IMR-90 (cell line): Measurements from ENCODE around the gene MEX3A. TPM values are rescaled to one million over a fixed set of nuclear protein-coding genes. Genes with fewer than 3 reads are reported as not detected.
A peak's percentile ranks its signal among the peaks of the same experiment; 100 is the strongest.

Experiments
- ATAC-seq: fragments of 200-7000 bp; cut with Tn5 transposase; 2 replicates; pipeline ENCODE4 v1.9.1; 2020; ENCODE audit warnings: low read depth, mild to moderate bottlenecking, moderate library complexity
- BruUV-seq: library from RNA; stranded (reverse); fragments of 400-500 nt; replicated peaks from 2 replicates; lab custom pipeline; 2021; lab: Mats Ljungman, UMichigan
- CTCF ChIA-PET: fragments of 300-600 bp; formaldehyde crosslinking; extraction: SDS; loops from one replicate; lab custom pipeline; 2021; ENCODE audit warnings: antibody characterized with exemption; lab: Yijun Ruan, JAX
- POLR2A ChIA-PET: fragments of 300-600 bp; sonication (Branson Sonifier 250); formaldehyde crosslinking; loops from one replicate; lab custom pipeline; 2022; ENCODE audit warnings: antibody characterized with exemption; ENCODE audit not compliant: unreplicated experiment; lab: Charles Lee
- DNase-seq: peaks from one replicate; pipeline ENCODE4 v3.0.0; 2013
- H2AFZ ChIP-seq: replicated peaks from 2 replicates; pipeline ENCODE3; 2013; ENCODE audit warnings: low read length, mild to moderate bottlenecking; ENCODE audit not compliant: poor library complexity
- H2AK5ac ChIP-seq: 2 replicates; pipeline ENCODE4 v1.6.1; 2013; ENCODE audit warnings: low read depth, low read length, inconsistent platforms
- H2AK9ac ChIP-seq: replicated peaks from 2 replicates; pipeline ENCODE3; 2013; ENCODE audit warnings: mild to moderate bottlenecking, low read depth, low read length, moderate library complexity; ENCODE audit not compliant: poor library complexity
- H2BK120ac ChIP-seq: 2 replicates; pipeline ENCODE4 v1.6.1; 2013; ENCODE audit warnings: low read depth, low read length, inconsistent platforms
- H2BK15ac ChIP-seq: 3 replicates; pipeline ENCODE4 v1.6.1; 2013; ENCODE audit warnings: low read depth, low read length, inconsistent platforms
- H2BK20ac ChIP-seq: 2 replicates; pipeline ENCODE4 v1.6.1; 2013; ENCODE audit warnings: low read depth, mild to moderate bottlenecking, inconsistent platforms, low read length, moderate library complexity
- H2BK5ac ChIP-seq: 2 replicates; pipeline ENCODE4 v1.6.1; 2013; ENCODE audit warnings: mild to moderate bottlenecking, low read depth, low read length, inconsistent platforms; ENCODE audit not compliant: poor library complexity, severe bottlenecking
- H3K14ac ChIP-seq: replicated peaks from 2 replicates; pipeline ENCODE4 v1.6.1; 2013; ENCODE audit warnings: low read depth, low read length, inconsistent platforms
- H3K18ac ChIP-seq: 2 replicates; pipeline ENCODE4 v1.6.1; 2013; ENCODE audit warnings: low read depth, low read length, control low read depth
- H3K23ac ChIP-seq: 2 replicates; pipeline ENCODE4 v1.6.1; 2013; ENCODE audit warnings: low read depth, low read length, inconsistent platforms
- H3K27ac ChIP-seq: 2 replicates; pipeline ENCODE4 v1.5.1; 2013; ENCODE audit warnings: mild to moderate bottlenecking, control low read depth, low read length; ENCODE audit not compliant: insufficient read depth
- H3K27me3 ChIP-seq: 2 replicates; pipeline ENCODE4 v1.6.1; 2013; ENCODE audit warnings: low read length; ENCODE audit not compliant: control insufficient read depth, insufficient read depth
- H3K36me3 ChIP-seq: 2 replicates; pipeline ENCODE4 v1.6.1; 2013; ENCODE audit warnings: low read length, mixed read lengths; ENCODE audit not compliant: control insufficient read depth, insufficient read depth
- H3K4ac ChIP-seq: 2 replicates; pipeline ENCODE4 v1.6.1; 2013; ENCODE audit warnings: low read depth, low read length, inconsistent platforms
- H3K4me1 ChIP-seq: 2 replicates; pipeline ENCODE4 v1.6.1; 2013; ENCODE audit warnings: low read length, mixed read lengths; ENCODE audit not compliant: control insufficient read depth, insufficient read depth
- H3K4me2 ChIP-seq: 2 replicates; pipeline ENCODE4 v1.6.1; 2013; ENCODE audit warnings: low read depth, mild to moderate bottlenecking, control low read depth, low read length, moderate library complexity
- H3K4me3 ChIP-seq: 2 replicates; pipeline ENCODE4 v1.5.1; 2013; ENCODE audit warnings: low read depth, mild to moderate bottlenecking, control low read depth, low read length, moderate library complexity; ENCODE audit not compliant: insufficient read depth
- H3K56ac ChIP-seq: 2 replicates; pipeline ENCODE4 v1.6.1; 2013; ENCODE audit warnings: low read length, inconsistent platforms; ENCODE audit not compliant: insufficient read depth; ENCODE audit errors: extremely low read depth
- H3K79me1 ChIP-seq, 2 experiments: 2 replicates each; pipeline ENCODE4 v1.6.1; 2013; ENCODE audit warnings: low read length in 2 of 2, inconsistent platforms in 1 of 2, low read depth in 1 of 2
- H3K9ac ChIP-seq: 2 replicates; pipeline ENCODE4 v1.6.1; 2013; ENCODE audit warnings: low read depth, low read length, control low read depth
- H3K9me1 ChIP-seq: 2 replicates; pipeline ENCODE4 v1.6.1; 2013; ENCODE audit warnings: low read length, inconsistent platforms; ENCODE audit not compliant: insufficient read depth
- H3K9me3 ChIP-seq: 2 replicates; pipeline ENCODE4 v1.6.1; 2013; ENCODE audit warnings: low read length; ENCODE audit not compliant: control insufficient read depth, insufficient read depth
- H4K20me1 ChIP-seq: 2 replicates; pipeline ENCODE4 v1.6.1; 2013; ENCODE audit warnings: low read length, inconsistent platforms; ENCODE audit not compliant: insufficient read depth
- H4K5ac ChIP-seq: 2 replicates; pipeline ENCODE4 v1.6.1; 2013; ENCODE audit warnings: mild to moderate bottlenecking, low read depth, low read length, control low read depth
- H4K8ac ChIP-seq, 2 experiments: 2 replicates each; pipeline ENCODE4 v1.6.1; 2013; ENCODE audit warnings: low read depth in 2 of 2, low read length in 2 of 2, control low read depth in 1 of 2, inconsistent platforms in 1 of 2
- H4K91ac ChIP-seq: 2 replicates; pipeline ENCODE4 v1.6.1; 2013; ENCODE audit warnings: low read depth, low read length, inconsistent platforms; ENCODE audit not compliant: insufficient read depth
- CHD1 ChIP-seq: IDR thresholded peaks from 2 replicates; pipeline ENCODE4 v1.6.1; 2012; ENCODE audit warnings: low read depth, low read length, improper control_type of control experiment
- MAFK ChIP-seq: IDR thresholded peaks from 2 replicates; pipeline ENCODE4 v1.6.1; 2012; ENCODE audit warnings: low read depth, low read length, improper control_type of control experiment
- RAD21 ChIP-seq: IDR thresholded peaks from 2 replicates; pipeline ENCODE4 v1.6.1; 2012; ENCODE audit warnings: low read length, improper control_type of control experiment
- WGBS, 2 experiments: methylation state at CpG; one replicate each; pipeline versions ENCODE4 v1.1.5 to v1.1.7; 2013; ENCODE audit warnings: missing lambda C conversion rate in 2 of 2; ENCODE audit not compliant: insufficient read length in 1 of 2; ENCODE audit errors: extremely low coverage in 2 of 2; 5-methylcytosine and 5-hydroxymethylcytosine counted together
- dilution Hi-C: fragments of 300-500 bp; cut with HindIII; formaldehyde crosslinking; loops from one replicate; pipeline ENCODE4 v1.14.3; 2018; ENCODE audit warnings: low sequenced_read_pairs; ENCODE audit not compliant: unreplicated experiment
- in situ Hi-C: fragments of 300-500 bp; cut with MboI; formaldehyde crosslinking; loops from 3 replicates; pipeline ENCODE4 v1.14.3; 2019; ENCODE audit warnings: low sequenced_read_pairs, inconsistent platforms, mixed read lengths
- intact Hi-C: fragments of 100-400 bp; cut with micrococcal nuclease; formaldehyde crosslinking; loops from 2 replicates; pipeline ENCODE4 v1.10.0; 2022
- polyA plus RNA-seq, 3 experiments: library from polyadenylated mRNA; depleted of rRNA; stranded (reverse); fragments of >200 nt; gene quantifications; 2 replicates each; pipeline ENCODE4 v1.2.3, GENCODE V29; 2012; ENCODE audit warnings: low replicate concordance in 1 of 3
- total RNA-seq: library from RNA; depleted of rRNA; stranded (reverse); fragments of >200 nt; gene quantifications from 2 replicates; pipeline ENCODE4 v1.2.3, GENCODE V29; 2012

MEX3A gene
- total and polyA plus RNA-seq, 2 of the 4 experiments (the other 2 are of a cell fraction) = 2.3 to 9.0 TPM

GRCh38 chr1:156062189-156062588, 20.1 kb downstream of the MEX3A start:
- TF ChIP-seq MAFK (no peak), RAD21 (no peak), CHD1 (no peak)
- H2AFZ ChIP-seq = peak overlapping the region; percentile 41
- H3K27me3 ChIP-seq = no peaks in the 10 kb centered on the region
- in situ Hi-C loops (no loop called here), dilution Hi-C loops (no loop called here), intact Hi-C loops (no loop called here)
- H3K9me3 ChIP-seq = no peaks in the 10 kb centered on the region
- H4K8ac ChIP-seq = no peak overlapping the region
- H3K36me3 ChIP-seq = peaks cover 5% of the 10 kb centered on the region
- H2AK9ac ChIP-seq = no peak overlapping the region
- H3K9ac ChIP-seq = no peak overlapping the region
- H3K4me1 ChIP-seq = peaks cover 5% of the 10 kb centered on the region
- no peak overlapping the region for H2BK20ac ChIP-seq
- peak; percentile 75 for ATAC-seq
- DNase-seq = peak; percentile 36
- no peak overlapping the region for H3K56ac ChIP-seq
- H2AK5ac ChIP-seq = no peak overlapping the region
- no peak overlapping the region for H3K23ac ChIP-seq
- H3K4ac ChIP-seq = no peak overlapping the region
- H3K27ac ChIP-seq = no peak overlapping the region
- H3K4me3 ChIP-seq = no peak overlapping the region
- H3K14ac ChIP-seq = no peak overlapping the region
- H2BK15ac ChIP-seq = no peak overlapping the region
- no peak overlapping the region for H3K18ac ChIP-seq
- WGBS, 2 experiments = 38% methylated on average over 1 of the region's 3 CpGs; no CpG with 5 or more reads in 1 of the 2 experiments
- H2BK5ac ChIP-seq = no peak overlapping the region
- BruUV-seq = no TSS peak
- ChIA-PET CTCF (interaction anchor here (0.7 kb wide), 1 partner anchor 36 kb away, joined by 4 read pairs; no protein-coding TSS in a partner anchor), POLR2A (no interaction called here)
- H3K79me1 ChIP-seq = peaks cover 0 to 7% of the 10 kb centered on the region in 2 experiments; a peak in 2 of 4 replicates
- H3K4me2 ChIP-seq = no peak overlapping the region
- H2BK120ac ChIP-seq = no peak overlapping the region
- no peak overlapping the region for H4K5ac ChIP-seq
- peaks cover 4% of the 10 kb centered on the region; the same call in 1 of the 2 replicates for H3K9me1 ChIP-seq
- H4K20me1 ChIP-seq = no peaks in the 10 kb centered on the region
- no peak overlapping the region for H4K91ac ChIP-seq
